HCT116 (cell line): Measurements from ENCODE around the gene SLC8A2. TPM values are rescaled to one million over a fixed set of nuclear protein-coding genes. Genes with fewer than 3 reads are reported as not detected.

ENCODE experiments used
- ATAC-seq: fragments of 200-7000 bp; cut with Tn5 transposase; 2 replicates; pipeline ENCODE4 v1.9.1; 2020; ENCODE audit warnings: mild to moderate bottlenecking, moderate library complexity
- BruUV-seq: library from RNA; stranded (reverse); fragments of 400-500 nt; replicated peaks from 2 replicates; lab custom pipeline; 2021; lab: Mats Ljungman, UMichigan
- CTCF ChIA-PET: fragments of 300-600 bp; sonication (Branson Sonifier 250); formaldehyde crosslinking; loops from one replicate; lab custom pipeline; 2021; ENCODE audit warnings: antibody characterized with exemption; lab: Charles Lee
- POLR2A ChIA-PET: fragments of 300-600, 350-600 bp; sonication (Branson Sonifier 250); formaldehyde crosslinking; loops from one replicate; lab custom pipeline; 2021; ENCODE audit warnings: antibody characterized with exemption; lab: Charles Lee
- RAD21 ChIA-PET, 2 experiments: fragments of 300-600 bp; sonication (Branson Sonifier 250); formaldehyde crosslinking; loops; one replicate each; lab custom pipeline; 2023; ENCODE audit warnings: low total read pairs in 2 of 2; ENCODE audit not compliant: uncharacterized antibody in 2 of 2, unreplicated experiment in 2 of 2, low non-redundant PET in 1 of 2; lab: Charles Lee
- DNase-seq: peaks from one replicate; pipeline ENCODE4 v3.0.0-alpha.2; 2010; ENCODE audit warnings: low read depth, low spot score
- H2AFZ ChIP-seq: fragments of 200-600 bp; shearing (Covaris generic), sonication (generic); 2 replicates; pipeline ENCODE4 v1.6.1; 2017; ENCODE audit warnings: low read depth, mixed run types, mixed read lengths, antibody characterized with exemption, low read length; ENCODE audit not compliant: poor library complexity, severe bottlenecking
- H3K27ac ChIP-seq: 2 replicates; pipeline ENCODE4 v1.5.1; 2012; ENCODE audit warnings: low read depth, low read length
- H3K27me3 ChIP-seq: fragments of 200-600 bp; sonication (generic); 2 replicates; pipeline ENCODE4 v1.6.1; 2016; ENCODE audit warnings: mixed run types, low read length, mixed read lengths; ENCODE audit not compliant: insufficient read depth
- H3K36me3 ChIP-seq, 2 experiments: fragments of 200-500 bp in 1 of 2; fragments of 200-600 bp in 1 of 2; sonication (Bioruptor generic) in 1 of 2; sonication (generic) in 1 of 2; 2 replicates each; pipeline versions ENCODE4 v1.5.1 to v1.6.1; 2014 to 2016; ENCODE audit warnings: low read length in 2 of 2, inconsistent platforms in 1 of 2, mixed read lengths in 1 of 2, mixed run types in 1 of 2; ENCODE audit not compliant: insufficient read depth in 2 of 2, control insufficient read depth in 1 of 2
- H3K4me1 ChIP-seq, 2 experiments: fragments of 200-600 bp in 1 of 2; sonication (generic) in 1 of 2; 2 replicates each; pipeline versions ENCODE4 v1.5.1 to v1.6.1; 2012 to 2017; ENCODE audit warnings: low read length in 2 of 2, inconsistent platforms in 1 of 2, mild to moderate bottlenecking in 1 of 2, mixed read lengths in 1 of 2, mixed run types in 1 of 2, moderate library complexity in 1 of 2; ENCODE audit not compliant: insufficient read depth in 2 of 2, control insufficient read depth in 1 of 2
- H3K4me2 ChIP-seq: fragments of 200-600 bp; sonication (generic); 2 replicates; pipeline ENCODE4 v1.6.1; 2017; ENCODE audit warnings: mixed run types, low read length, mixed read lengths
- H3K4me3 ChIP-seq, 2 experiments: fragments of 200-600 bp in 1 of 2; sonication (generic) in 1 of 2; replicated peaks in 1 of 2; 2 replicates each; pipeline ENCODE4 v1.5.1; 2011 to 2016; ENCODE audit warnings: low read length in 2 of 2, control low read depth in 1 of 2, low read depth in 1 of 2, mild to moderate bottlenecking in 1 of 2, mixed read lengths in 1 of 2, mixed run types in 1 of 2
- H3K79me2 ChIP-seq: fragments of 200-600 bp; sonication (generic); 2 replicates; pipeline ENCODE4 v1.6.1; 2017; ENCODE audit warnings: mild to moderate bottlenecking, mixed run types, low read length, moderate library complexity, mixed read lengths; ENCODE audit not compliant: insufficient read depth
- H3K9ac ChIP-seq: fragments of 200-600 bp; sonication (generic); 2 replicates; pipeline ENCODE4 v1.6.1; 2016; ENCODE audit warnings: low read length, mixed read lengths
- H3K9me2 ChIP-seq: fragments of 200-600 bp; sonication (generic), shearing (Covaris generic); 2 replicates; pipeline ENCODE4 v1.6.1; 2017; ENCODE audit warnings: mixed run types, mild to moderate bottlenecking, moderate library complexity; ENCODE audit not compliant: insufficient read depth
- H3K9me3 ChIP-seq, 2 experiments: fragments of 200-500 bp in 1 of 2; fragments of 200-600 bp in 1 of 2; sonication (Bioruptor generic) in 1 of 2; sonication (generic) in 1 of 2; 2 replicates each; pipeline ENCODE4 v1.6.1; 2014 to 2017; ENCODE audit warnings: low read length in 2 of 2, mixed read lengths in 2 of 2, inconsistent platforms in 1 of 2, low read depth in 1 of 2, mild to moderate bottlenecking in 1 of 2, mixed run types in 1 of 2, moderate library complexity in 1 of 2; ENCODE audit not compliant: control insufficient read depth in 1 of 2, insufficient read depth in 1 of 2
- H4K20me1 ChIP-seq: fragments of 200-600 bp; sonication (generic), shearing (Covaris generic); 2 replicates; pipeline ENCODE4 v1.6.1; 2017; ENCODE audit warnings: mixed run types, mild to moderate bottlenecking, moderate library complexity; ENCODE audit not compliant: insufficient read depth
- CEBPB ChIP-seq: IDR thresholded peaks from 2 replicates; pipeline ENCODE4 v1.6.1; 2012; ENCODE audit warnings: low read depth
- CTCF ChIP-seq, 3 experiments: fragments of 200-600 bp in 1 of 3; sonication (generic) in 1 of 3; IDR thresholded peaks in 2 of 3; conservative IDR thresholded peaks in 1 of 3; 2 replicates each; pipeline ENCODE4 v1.5.1; 2012 to 2017; ENCODE audit warnings: low read depth in 2 of 3, low read length in 2 of 3, antibody characterized with exemption in 1 of 3, borderline replicate concordance in 1 of 3, control low read depth in 1 of 3, mild to moderate bottlenecking in 1 of 3, mixed read lengths in 1 of 3, mixed run types in 1 of 3, moderate library complexity in 1 of 3; ENCODE audit not compliant: insufficient read depth in 1 of 3
- EGR1 ChIP-seq: IDR thresholded peaks from 2 replicates; pipeline ENCODE4 v1.6.1; 2012; ENCODE audit warnings: low read depth
- ELF1 ChIP-seq: IDR thresholded peaks from 2 replicates; pipeline ENCODE4 v1.6.1; 2012; ENCODE audit warnings: low read depth, borderline replicate concordance
- FOSL1 ChIP-seq: IDR thresholded peaks from 2 replicates; pipeline ENCODE4 v1.6.1; 2012; ENCODE audit warnings: low read depth
- JUND ChIP-seq: IDR thresholded peaks from 2 replicates; pipeline ENCODE4 v1.6.1; 2012
- POLR2A ChIP-seq: IDR thresholded peaks from 2 replicates; pipeline ENCODE4 v1.7.0; 2011; ENCODE audit warnings: borderline replicate concordance; ENCODE audit not compliant: insufficient read depth, insufficient read length; ENCODE audit errors: extremely low read depth
- RAD21 ChIP-seq: IDR thresholded peaks from 2 replicates; pipeline ENCODE4 v1.6.1; 2012; ENCODE audit warnings: low read depth, mild to moderate bottlenecking
- REST ChIP-seq: IDR thresholded peaks from 2 replicates; pipeline ENCODE4 v1.6.1; 2012; ENCODE audit warnings: low read depth
- SIN3A ChIP-seq: IDR thresholded peaks from 2 replicates; pipeline ENCODE4 v1.6.1; 2012; ENCODE audit warnings: low read depth
- SP1 ChIP-seq: IDR thresholded peaks from 2 replicates; pipeline ENCODE4 v1.6.1; 2012; ENCODE audit warnings: low read depth
- TCF7L2 ChIP-seq: IDR thresholded peaks from 2 replicates; pipeline ENCODE4 v1.7.0; 2011; ENCODE audit warnings: borderline replicate concordance, inconsistent platforms; ENCODE audit not compliant: insufficient read depth, insufficient read length; ENCODE audit errors: extremely low read depth
- YY1 ChIP-seq: IDR thresholded peaks from 2 replicates; pipeline ENCODE4 v1.6.1; 2011; ENCODE audit warnings: low read length, low read depth, moderate library complexity, mild to moderate bottlenecking; ENCODE audit not compliant: insufficient replicate concordance; ENCODE audit errors: extremely low read depth
- ZFX ChIP-seq: fragments of 450-650 bp; IDR thresholded peaks from 2 replicates; pipeline ENCODE4 v1.6.1; 2017
- intact Hi-C: fragments of 100-400 bp; cut with micrococcal nuclease; formaldehyde crosslinking; loops from 2 replicates; pipeline ENCODE4 v1.10.0; 2022
- total RNA-seq: library from RNA; stranded (reverse); gene quantifications from one replicate; pipeline ENCODE4 v1.2.1, GENCODE V29; 2021; ENCODE audit not compliant: unreplicated experiment
- TF ChIP-seq, protein P1 (sequence below): IDR thresholded peaks from 2 replicates; pipeline ENCODE4 v1.6.1; 2011; ENCODE audit warnings: mild to moderate bottlenecking, low read length, moderate library complexity; ENCODE audit not compliant: insufficient replicate concordance; ENCODE audit errors: extremely low read depth

Gene SLC8A2
- total RNA-seq, 1 experiment from 2014 or later, result 0.98 TPM

DNA sequence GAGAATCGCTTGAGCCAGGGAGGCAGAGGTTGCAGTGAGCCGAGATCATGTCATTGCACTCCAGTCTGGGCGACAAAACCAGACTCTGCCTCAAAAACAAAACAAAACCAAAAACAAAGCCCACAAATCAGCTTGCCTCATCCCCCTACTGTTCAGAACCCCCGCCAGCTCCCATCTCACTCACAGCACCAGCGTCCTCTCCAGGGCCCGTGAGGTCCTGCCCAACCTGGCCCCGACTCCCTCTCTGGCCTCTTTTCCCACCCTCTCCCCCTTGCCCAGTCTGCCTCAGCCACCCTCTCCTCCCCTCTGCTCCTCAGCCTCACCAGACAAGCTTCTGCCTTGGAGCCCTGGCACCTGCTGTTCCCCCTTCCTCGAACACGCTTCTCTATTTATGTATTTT, 3.8 kb downstream of the SLC8A2 start:
- peaks cover 40% of the 10 kb centered on the region for H3K27me3 ChIP-seq
- H3K4me3 ChIP-seq, result no peak overlapping the region
- DNase-seq (no peak), ATAC-seq (no peak)
- ChIA-PET CTCF (interaction anchor here (1.1 kb wide), 1 partner anchor 40 kb away, joined by 4 read pairs; no protein-coding TSS in a partner anchor), POLR2A (no interaction called here)
- intact Hi-C loops, result no loop called here
- no peak overlapping the region for H3K4me2 ChIP-seq
- H3K9me2 ChIP-seq, result no peaks in the 10 kb centered on the region
- H4K20me1 ChIP-seq, result no peaks in the 10 kb centered on the region
- H3K9me3 ChIP-seq, result no peaks in the 10 kb centered on the region
- H3K79me2 ChIP-seq, result no peaks in the 10 kb centered on the region
- no peak overlapping the region for H3K9ac ChIP-seq
- TF ChIP-seq CEBPB, result no peak
- no peak for TF ChIP-seq EGR1
- no peak for TF ChIP-seq TCF7L2
- no peak for TF ChIP-seq ZFX
- TF ChIP-seq RAD21, result no peak
- no peak for TF ChIP-seq CTCF (IDR thresholded peaks at IDR 0.05 in 2 of 3, conservative IDR thresholded peaks at IDR 0.05 in 1 of 3; ENCODE audit: borderline replicate concordance in 1 of 3, insufficient read depth in 1 of 3, low read depth in 2 of 3, low read length in 2 of 3)
- TF ChIP-seq REST, result no peak
- no peak for TF ChIP-seq SIN3A
- no peak for TF ChIP-seq ELF1
- TF ChIP-seq YY1, result no peak
- TF ChIP-seq, protein P1, sequence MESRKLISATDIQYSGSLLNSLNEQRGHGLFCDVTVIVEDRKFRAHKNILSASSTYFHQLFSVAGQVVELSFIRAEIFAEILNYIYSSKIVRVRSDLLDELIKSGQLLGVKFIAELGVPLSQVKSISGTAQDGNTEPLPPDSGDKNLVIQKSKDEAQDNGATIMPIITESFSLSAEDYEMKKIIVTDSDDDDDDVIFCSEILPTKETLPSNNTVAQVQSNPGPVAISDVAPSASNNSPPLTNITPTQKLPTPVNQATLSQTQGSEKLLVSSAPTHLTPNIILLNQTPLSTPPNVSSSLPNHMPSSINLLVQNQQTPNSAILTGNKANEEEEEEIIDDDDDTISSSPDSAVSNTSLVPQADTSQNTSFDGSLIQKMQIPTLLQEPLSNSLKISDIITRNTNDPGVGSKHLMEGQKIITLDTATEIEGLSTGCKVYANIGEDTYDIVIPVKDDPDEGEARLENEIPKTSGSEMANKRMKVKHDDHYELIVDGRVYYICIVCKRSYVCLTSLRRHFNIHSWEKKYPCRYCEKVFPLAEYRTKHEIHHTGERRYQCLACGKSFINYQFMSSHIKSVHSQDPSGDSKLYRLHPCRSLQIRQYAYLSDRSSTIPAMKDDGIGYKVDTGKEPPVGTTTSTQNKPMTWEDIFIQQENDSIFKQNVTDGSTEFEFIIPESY, result no peak
- TF ChIP-seq JUND, result no peak
- no peak for TF ChIP-seq POLR2A
- no peak for TF ChIP-seq FOSL1
- no peak for TF ChIP-seq SP1
- TF ChIP-seq, all 23 proteins: peak for 0
- peaks cover 0 to 15% of the 10 kb centered on the region in 2 experiments; a peak in 3 of 4 replicates for H3K4me1 ChIP-seq
- no peak overlapping the region for H3K27ac ChIP-seq
- H2AFZ ChIP-seq, result no peak overlapping the region
- H3K36me3 ChIP-seq, result no peaks in the 10 kb centered on the region
- BruUV-seq, result no TSS peak
- RAD21 ChIA-PET, result no interaction called here
